Cardiac fibroblast (primary cell): ENCODE measurements around the gene IMPDH2.

Source experiments
- DNase-seq, 2 donors: peaks; one replicate each; pipeline versions ENCODE4 v3.0.0 to v3.0.0-alpha.2; 2010; ENCODE audit warnings: low read depth in 2 of 2
- H3K4me3 ChIP-seq, 2 donors: replicated peaks in 1 of 2; 1 replicate in 1 of 2; 2 replicates in 1 of 2; pipeline ENCODE4 v1.5.1; 2011; ENCODE audit warnings: low read depth in 2 of 2, low read length in 2 of 2, mild to moderate bottlenecking in 2 of 2, moderate library complexity in 1 of 2
- CTCF ChIP-seq: IDR thresholded peaks from one replicate; pipeline ENCODE4 v1.5.1; 2011; ENCODE audit warnings: low read depth, mild to moderate bottlenecking, low read length, inconsistent platforms

The IMPDH2 gene

GRCh38 chr3:48990636-48991469 is 38.3 kb downstream of the IMPDH2 start:
- H3K4me3 ChIP-seq: peak overlapping the region; percentile 68 to 84
- TF ChIP-seq CTCF: no peak
- peak; percentile 22 to 28 for DNase-seq

GRCh38 chr3:48989796-48990635 is 39.2 kb downstream of the IMPDH2 start, which contains the start of gene P4HTM:
TSS of gene P4HTM (plus strand) at chr3:48990241. CDS start at chr3:48990257, 16 bp downstream.
- peak within 1 kb of the TSS; percentile 68 to 84 for H3K4me3 ChIP-seq
- peak; percentile 92 to 96 for DNase-seq

DNA sequence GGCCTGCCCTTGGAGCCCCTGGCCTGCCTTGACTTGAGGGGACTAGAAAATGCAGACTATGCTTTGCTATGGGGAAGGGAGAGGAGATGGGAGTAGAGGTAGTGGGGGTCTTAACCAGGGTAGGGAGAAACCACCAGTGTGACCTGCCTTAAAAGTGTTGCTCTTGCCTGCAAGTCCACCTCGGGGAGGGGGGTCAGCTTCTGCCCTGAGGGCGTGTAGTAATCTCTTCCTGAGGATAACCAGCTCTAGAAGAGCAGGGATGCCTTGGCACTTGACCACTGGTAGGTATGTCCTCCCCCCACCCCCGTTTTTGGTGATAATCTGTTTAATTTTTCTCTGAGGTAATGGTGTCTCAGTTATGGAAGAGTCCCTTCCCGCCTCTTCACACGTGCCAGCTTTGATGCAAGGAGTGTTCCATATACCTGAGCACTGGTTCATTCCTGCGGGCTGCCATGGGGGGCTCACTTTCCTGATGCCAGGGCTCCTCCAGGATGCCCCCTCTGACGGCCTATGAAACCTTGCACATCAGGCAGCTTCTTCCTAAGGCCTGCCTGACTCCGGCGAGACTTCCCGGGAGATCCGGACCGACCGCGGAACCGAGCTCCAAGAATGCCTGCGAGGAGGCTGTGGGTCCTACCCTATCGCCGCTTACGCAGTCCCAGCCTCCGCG is 39.9 kb downstream of the IMPDH2 start:
- peak overlapping the region; percentile 52 to 68 for H3K4me3 ChIP-seq
- no peak for DNase-seq
- TF ChIP-seq CTCF: no peak

More at GRCh38 chr3:48989796-48990635, 39.2 kb downstream of the IMPDH2 start, which contains the start of gene P4HTM:
- peak; percentile 57 for TF ChIP-seq CTCF

- H3K4me3 ChIP-seq: no peak overlapping the region
- no peak for TF ChIP-seq CTCF
- no peak for DNase-seq
Observed at GRCh38 chr3:48985831-48986376, 43.3 kb downstream of the IMPDH2 start.

- TF ChIP-seq CTCF: no peak
- H3K4me3 ChIP-seq: no peak overlapping the region
- DNase-seq: no peak
Observed at GRCh38 chr3:48984663-48985062, 44.5 kb downstream of the IMPDH2 start.

- H3K4me3 ChIP-seq: no peak overlapping the region
- no peak for TF ChIP-seq CTCF
- no peak for DNase-seq
Observed at GRCh38 chr3:48983096-48983495, 46.1 kb downstream of the IMPDH2 start.
